Right ventricle myocardium superior (tissue), 1 donor: ENCODE data around the gene SOX18. TPM values are rescaled to one million over a fixed set of nuclear protein-coding genes. Genes with fewer than 3 reads are reported as not detected.

Source experiments
- ATAC-seq: fragments of 200-7000 bp; cut with Tn5 transposase; one replicate; pipeline ENCODE4 v1.9.1; 2020; ENCODE audit warnings: mild to moderate bottlenecking; ENCODE audit not compliant: poor library complexity
- DNase-seq: peaks from one replicate; pipeline ENCODE4 v3.0.0-alpha.2; 2020
- intact Hi-C: fragments of 100-400 bp; cut with DNase I; formaldehyde crosslinking; loops from one replicate; pipeline ENCODE4 v1.11.2; 2022
- total RNA-seq: library from RNA; stranded (reverse); fragmentation: NEBNext Ultra II Directional; extraction: Animal tissue kit (Norgen Biotek cat#: 25700); gene quantifications from one replicate; pipeline ENCODE4 v1.2.1, GENCODE V29; 2021
- donor health status: DM: no; HTN: yes; CAD: no; lungs with severe emphysema.

Gene SOX18
- total RNA-seq, 1 donor from 2014 or later, result 34.3 TPM

GRCh38 chr20:64057628-64058498, 8.4 kb upstream of the SOX18 start:
- intact Hi-C loops, result no loop called here
- DNase-seq, result peak; percentile 87
- peak; percentile 55 for ATAC-seq

DNA sequence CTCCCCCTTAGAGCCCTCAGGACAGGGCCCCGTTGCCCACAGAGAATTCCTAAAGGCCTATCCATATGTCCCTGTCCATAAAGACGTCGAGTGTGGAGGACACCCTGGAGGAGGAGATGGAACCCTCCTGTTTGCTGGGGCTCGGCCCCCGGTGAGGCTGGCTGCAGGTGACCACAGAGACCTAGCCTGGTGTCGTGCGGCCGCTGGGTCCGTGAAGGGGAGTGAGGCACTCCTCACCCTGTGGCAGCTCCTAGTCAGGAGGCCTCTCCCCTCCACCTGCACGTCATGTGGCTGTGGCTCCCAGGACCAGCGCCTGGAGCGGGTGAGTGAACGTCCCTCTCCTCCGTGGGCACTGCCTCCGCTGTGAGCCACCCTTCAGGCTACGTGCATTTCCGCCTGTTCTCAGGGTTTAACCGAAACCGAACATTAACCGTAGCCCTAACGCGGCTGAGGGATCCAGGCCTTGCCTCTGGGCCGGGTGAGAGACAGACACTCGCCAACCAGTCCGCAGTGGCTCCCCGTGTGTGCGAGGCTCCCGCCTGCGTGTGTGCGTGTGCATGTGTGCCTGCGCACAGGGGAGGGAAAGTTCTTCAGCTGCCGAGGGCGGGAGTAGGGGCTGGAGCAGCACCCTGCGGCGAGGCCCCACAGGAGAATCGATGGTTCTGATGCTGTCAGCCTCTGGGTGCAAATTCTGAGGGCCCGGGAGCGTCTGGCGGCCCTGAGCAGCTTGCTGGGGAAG, 7.6 kb upstream of the SOX18 start:
- intact Hi-C loops, result no loop called here
- ATAC-seq, result no peak
- no peak for DNase-seq

GRCh38 chr20:64056639-64056888, 7.1 kb upstream of the SOX18 start:
- ATAC-seq (no peak), DNase-seq (no peak)
- intact Hi-C loops, result no loop called here

DNA sequence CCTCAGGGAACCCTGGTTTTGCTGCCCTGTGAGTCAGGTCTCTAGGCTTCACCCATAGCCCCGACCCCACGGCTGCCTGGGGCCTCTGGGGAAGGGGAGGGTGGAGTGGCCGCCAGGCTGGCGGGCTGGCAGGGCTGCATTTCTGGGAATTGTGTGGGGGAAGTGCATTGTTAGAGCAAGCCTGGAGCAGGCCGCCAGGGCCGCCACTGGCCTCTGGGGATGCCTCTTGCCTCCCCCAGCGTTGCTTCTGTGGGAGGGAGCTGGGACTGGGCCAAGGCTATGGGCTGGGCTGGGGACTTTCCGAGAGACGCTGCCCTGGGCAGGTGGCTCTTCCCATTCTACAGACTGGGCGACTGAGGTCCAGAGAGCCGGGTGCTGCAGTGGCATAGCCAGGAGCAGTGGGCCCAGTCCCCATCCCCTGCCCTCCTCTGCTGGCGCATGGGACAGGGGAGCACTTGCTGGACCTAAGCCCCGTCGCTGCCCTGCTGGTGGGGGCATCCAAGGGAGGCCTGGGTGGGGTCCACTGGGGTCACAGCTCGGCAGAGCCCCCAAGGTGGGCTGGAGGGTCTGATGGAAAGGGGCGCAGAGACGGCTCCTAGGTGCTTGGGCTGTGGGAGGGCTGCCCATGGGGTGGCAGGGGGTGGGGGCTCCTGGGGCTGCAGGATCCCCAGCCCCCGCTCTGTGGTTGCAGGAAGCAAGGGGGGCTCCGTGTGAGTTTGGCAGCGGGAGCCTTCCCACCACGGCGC, 6.6 kb upstream of the SOX18 start:
- peak; percentile 81 for DNase-seq
- peak; percentile 18 for ATAC-seq
- intact Hi-C loops, result no loop called here

DNA sequence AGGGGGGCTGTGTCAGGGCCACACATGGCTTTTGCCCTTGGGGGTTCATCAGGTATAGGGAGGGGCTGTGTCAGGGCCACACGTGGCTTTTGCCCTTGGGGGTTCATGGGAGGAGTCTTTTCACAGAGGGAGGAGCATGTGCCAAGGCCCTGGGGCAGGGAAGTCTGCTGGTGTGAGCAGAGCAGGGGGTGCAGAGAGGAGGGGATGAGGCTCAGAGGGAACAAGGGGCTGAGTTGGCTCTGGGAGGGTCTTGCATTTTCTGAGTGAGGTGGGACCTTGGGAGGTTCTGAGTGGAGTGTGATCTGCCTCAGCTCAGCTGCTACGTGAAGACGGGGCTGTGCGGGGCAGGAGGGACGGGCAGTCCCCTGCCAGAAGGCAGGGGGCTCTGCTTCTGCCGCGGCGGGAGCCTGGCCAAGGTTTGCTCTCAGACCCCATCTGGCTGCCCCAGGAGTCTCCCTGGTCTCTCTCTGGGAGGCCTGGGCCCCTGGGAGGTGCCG, 6.0 kb upstream of the SOX18 start:
- intact Hi-C loops, result no loop called here
- DNase-seq (no peak), ATAC-seq (no peak)

- DNase-seq, result peak; percentile 82
- ATAC-seq, result peak; percentile 18
- intact Hi-C loops, result no loop called here
These were observed 4.6 kb upstream of the SOX18 start for GRCh38 chr20:64053841-64054661.

DNA sequence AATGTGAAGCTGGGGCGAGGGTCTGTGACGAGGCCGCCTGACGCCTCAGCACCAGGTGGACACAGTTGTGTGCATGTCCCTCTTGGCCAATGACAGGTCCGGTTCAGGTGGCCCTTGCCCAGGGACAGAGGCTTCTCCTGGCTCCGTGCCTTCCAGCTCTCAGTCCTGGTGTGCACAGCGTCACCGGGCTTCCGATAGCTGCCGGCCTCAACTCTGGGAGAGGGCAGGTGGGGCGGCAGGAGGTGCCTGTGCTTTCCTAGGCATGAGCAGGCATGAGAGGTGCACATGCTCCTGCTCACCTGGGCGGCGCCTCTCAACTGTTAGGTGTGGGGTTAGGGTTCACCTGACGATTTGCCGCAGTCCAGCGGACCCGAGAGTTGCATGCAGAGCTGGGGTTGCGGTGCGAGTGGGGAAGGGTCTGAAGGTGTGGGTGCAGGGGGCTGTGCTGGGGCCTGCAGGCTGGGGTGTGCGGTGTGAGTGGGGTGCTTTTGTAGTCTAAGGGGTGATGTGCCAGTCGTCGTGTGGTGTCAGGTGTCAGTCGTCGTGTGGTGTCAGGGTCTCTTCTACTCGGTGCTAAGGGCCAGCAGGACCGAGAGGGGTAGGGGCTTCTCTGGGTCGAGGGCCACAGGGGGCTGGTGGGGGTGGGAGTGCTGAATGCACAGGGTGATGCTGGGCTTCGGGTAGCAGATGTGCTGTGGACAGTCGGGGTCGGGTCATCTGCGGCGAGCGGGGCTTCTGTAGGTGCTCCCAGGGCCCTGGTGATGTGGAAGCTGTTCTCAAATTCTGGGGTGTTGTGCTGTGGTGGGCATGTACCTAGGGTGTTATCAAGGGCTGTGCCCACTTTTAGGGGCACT, 3.8 kb upstream of the SOX18 start:
- DNase-seq (no peak), ATAC-seq (no peak)
- intact Hi-C loops, result no loop called here

DNA sequence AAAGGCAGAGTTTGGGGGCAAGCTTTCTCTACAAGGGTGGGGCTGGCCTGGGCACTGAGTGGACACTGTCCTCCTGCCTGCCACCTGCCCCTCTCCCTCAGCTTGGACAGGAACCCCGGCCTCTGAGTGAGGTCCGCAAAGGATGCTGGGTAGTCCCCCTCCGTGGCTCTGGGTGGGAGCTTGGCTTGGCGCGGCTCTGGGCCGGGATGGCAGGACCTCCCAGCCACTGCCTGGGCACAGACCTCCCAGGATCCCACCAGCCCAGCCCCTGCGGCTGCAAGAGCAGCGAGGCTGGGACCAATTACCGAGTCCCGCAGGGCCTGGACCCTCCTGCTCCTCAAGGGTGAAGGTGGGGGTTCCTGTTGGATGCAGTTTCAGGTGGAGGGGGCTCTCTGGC, 2.9 kb upstream of the SOX18 start:
- DNase-seq (no peak), ATAC-seq (no peak)
- intact Hi-C loops, result no loop called here

DNA sequence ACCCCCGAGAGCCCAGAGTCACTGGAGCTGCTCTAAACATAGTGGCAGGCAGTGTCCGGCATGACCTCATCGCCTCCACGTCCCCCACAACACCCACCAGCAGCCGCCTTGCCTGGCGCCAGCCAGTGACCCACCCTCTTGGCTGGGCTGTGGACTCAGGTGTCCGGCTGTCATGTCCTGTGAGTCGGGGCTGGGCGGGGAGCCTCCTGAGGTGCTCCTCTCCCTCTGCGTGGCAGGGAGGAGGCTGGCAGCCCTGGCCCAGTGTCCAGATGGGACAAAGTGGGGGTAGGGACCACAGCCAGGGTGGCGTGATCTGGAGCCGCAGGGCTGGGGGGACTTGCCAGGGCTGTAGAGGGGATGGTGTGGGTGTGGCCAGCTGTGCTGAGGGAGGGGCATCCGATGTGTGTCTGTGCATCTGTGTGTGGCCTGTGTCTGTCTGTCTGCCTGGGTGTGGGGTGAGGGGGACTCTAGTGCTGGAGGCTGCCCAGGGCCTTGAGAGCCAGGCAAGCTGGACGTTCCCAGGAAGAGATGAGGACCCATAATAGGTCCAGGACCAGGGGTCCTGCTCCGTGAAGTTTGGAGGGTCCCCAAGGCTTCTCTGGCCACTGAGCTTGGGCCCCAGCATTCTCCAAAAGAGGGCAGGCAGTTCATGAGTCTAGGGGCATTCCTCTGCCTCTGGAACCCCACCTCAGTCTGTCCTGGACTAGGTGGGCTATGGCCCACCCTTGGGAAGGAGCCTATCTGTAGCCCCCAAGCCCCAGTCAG, 2.3 kb upstream of the SOX18 start:
- peak; percentile 32 for ATAC-seq
- intact Hi-C loops, result no loop called here

DNA sequence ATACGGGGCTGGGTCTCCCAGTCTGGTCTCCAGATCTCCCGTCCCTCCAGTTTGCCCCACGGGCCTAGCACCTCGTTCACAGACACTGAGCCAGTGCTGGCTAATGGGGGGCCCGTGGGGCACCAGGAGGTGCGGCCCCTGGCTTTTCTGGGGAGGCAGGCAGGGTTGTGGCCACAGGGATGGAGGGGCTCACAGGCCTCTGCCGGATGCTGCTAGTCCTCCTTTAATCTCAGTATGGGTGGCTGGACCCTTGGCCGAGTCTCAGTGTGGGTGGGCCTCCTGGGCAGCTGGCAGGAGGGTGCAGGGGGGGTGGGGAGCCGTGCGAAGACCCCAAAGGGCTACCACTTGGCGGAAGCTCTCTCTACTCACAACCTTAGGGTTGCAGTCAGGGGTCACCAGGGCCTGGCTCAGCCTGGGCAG, 1.6 kb upstream of the SOX18 start:
- intact Hi-C loops, result no loop called here
- DNase-seq (no peak), ATAC-seq (no peak)

More for the DNA sequence above, 2.3 kb upstream of the SOX18 start:
- DNase-seq, result peak; percentile 83

- DNase-seq (no peak), ATAC-seq (no peak)
- intact Hi-C loops, result no loop called here
These were observed 1.0 kb upstream of the SOX18 start for GRCh38 chr20:64050261-64051032.

DNA sequence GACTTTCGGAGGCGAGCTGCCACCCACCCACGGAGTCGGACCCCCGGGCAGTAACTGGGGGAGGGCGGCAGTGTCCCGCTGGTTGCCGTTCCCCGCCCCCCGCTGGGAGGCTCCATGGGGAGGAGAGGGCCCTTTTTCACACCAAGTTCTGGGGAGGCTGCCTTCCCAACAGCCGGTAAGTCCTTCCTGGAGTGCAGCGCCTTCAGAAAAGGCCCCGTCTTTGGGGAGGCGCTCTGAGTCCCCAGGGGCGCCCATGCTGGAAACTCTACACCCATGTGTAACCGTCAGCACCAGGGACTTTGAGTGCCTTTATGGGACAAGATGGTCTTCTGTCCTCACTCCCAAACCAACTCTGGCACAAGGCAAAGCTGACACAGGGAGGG, 430 bp upstream of the SOX18 start:
- ATAC-seq (peak; percentile 6), DNase-seq (no peak)
- intact Hi-C loops, result loop anchor here (10.0 kb wide), 1 partner anchor 65 kb away; no protein-coding TSS in a partner anchor

DNA sequence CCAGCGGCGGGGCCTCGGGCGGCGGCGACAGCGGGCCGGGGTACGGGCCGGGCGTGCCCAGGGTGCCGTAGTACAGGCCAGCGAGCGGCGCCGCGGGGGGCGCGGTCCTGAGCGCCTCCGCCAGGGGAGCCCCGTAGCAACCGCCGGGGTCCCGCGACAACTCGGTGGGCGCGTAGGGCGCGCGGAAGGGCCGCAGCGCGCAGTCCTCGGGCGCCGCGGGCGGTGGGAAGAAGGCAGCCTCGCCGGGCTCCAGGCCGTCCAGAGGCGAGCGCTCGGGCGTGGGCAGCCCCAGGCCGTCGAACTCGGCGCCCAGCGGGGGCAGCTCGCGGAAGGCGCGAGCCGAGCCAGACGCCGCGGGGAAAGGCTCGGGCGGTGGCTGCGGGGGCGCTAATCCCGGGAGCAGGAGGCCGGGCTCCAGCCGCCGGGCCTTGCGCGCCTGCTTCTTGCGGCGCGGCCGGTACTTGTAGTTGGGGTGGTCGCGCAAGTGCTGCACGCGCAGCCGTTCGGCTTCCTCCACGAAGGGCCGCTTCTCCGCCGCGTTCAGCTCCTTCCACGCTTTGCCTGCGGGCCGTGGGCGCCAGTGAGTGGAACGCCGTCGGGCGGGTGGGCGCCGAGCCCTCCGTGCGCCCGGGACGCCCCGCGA, 916 bp downstream of the SOX18 start:
- ATAC-seq (no peak), DNase-seq (no peak)
- intact Hi-C loops, result loop anchor here (10.0 kb wide), 1 partner anchor 66 kb away; no protein-coding TSS in a partner anchor

DNA sequence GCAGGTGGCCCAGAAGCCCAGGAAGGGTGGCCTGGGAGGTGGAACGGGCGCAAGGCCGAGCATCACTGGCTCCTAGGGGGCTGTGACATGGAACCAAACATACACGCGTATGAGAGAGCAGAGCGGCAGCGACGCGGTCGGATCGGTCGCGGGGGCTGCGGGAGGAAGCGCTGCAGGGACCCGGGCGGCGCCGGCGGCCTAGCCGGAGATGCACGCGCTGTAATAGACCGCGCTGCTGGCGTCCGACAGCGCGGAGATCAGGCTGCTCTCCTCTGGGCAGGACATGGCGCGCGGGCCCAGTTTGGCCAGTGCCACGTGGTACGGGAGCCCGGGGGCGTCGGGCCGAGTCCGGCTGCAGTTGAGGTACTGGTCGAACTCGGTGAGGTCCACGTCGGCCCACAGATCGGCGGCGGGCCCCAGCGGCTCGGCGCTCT, 1.5 kb downstream of the SOX18 start:
- no peak for DNase-seq
- no peak for ATAC-seq
- intact Hi-C loops, result loop anchor here (10.0 kb wide), 1 partner anchor 67 kb away; no protein-coding TSS in a partner anchor

GRCh38 chr20:64047046-64047389, 2.4 kb downstream of the SOX18 start:
- ATAC-seq (no peak), DNase-seq (no peak)
- intact Hi-C loops, result loop anchor here (10.0 kb wide), 1 partner anchor 68 kb away; no protein-coding TSS in a partner anchor
